Stimulated activated CD8-positive, alpha-beta memory T cell treated with anti-CD3 and anti-CD28 coated beads, Interleukin-12 subunit alpha, Interleukin-12 subunit beta, amount 100 ng/mL, for 1 hour (primary cell): ENCODE results near the gene GPR108.
A peak's percentile ranks its signal among the peaks of the same experiment; 100 is the strongest.
"Not testable (repeated sequence)": the region's sequence is repeated elsewhere in the genome, so short reads cannot be mapped to it uniquely, and the experiment has no call there.

Experiments used
- DNase-seq: peaks from one replicate; pipeline ENCODE4 v3.0.0-alpha.2; 2020; ENCODE audit warnings: low read depth

Gene GPR108

DNA sequence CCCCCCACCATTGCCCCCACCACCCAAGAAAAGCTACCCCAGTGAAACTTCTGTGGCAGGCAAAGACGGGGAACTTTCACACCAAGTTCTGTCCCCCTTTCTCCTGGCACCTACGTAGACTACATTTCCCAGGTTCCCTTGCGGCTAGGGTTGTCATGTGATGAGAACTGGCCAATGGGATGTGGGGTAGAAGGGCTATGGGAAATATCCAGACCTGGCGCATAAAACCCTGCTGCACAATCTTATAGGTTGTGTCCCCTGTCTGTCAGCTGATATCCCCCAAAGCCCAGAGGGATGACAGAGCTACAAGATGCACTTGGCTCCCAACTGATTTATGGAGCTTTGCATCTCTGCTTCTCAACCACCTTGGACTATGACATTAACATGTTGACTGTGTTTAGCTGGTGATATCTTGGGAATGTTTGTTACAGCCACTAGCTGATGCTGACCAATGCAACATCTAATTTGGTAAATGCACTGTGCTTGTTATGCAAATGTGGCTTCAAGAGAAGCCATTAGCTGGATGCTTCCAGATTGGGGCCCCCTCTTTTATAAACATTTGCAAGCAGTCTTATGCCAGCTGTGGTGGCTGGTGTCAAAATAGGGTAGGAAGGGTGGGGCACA is 23.8 kb upstream of the GPR108 start:
- no peak for DNase-seq

DNA sequence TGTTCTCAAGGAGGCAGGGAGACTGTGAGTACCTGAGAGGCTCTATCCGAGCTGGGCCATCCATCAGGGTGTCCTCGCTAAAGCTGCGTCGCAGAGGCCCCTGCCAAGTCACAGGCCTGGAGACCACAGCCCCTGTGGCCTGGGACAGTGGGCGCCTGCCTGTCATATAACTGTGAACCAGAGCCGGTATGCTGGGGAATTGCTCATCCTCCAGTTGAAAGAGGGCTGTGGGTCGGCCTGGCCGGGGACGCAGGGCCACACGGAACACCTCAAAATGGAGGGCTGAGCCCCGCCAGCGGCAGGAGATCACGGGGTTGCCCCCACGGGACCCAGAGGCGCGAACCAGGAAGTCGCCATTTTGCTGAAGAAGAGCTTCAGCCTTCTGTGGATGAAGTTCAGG is 23.2 kb upstream of the GPR108 start:
- DNase-seq, result no peak

DNA sequence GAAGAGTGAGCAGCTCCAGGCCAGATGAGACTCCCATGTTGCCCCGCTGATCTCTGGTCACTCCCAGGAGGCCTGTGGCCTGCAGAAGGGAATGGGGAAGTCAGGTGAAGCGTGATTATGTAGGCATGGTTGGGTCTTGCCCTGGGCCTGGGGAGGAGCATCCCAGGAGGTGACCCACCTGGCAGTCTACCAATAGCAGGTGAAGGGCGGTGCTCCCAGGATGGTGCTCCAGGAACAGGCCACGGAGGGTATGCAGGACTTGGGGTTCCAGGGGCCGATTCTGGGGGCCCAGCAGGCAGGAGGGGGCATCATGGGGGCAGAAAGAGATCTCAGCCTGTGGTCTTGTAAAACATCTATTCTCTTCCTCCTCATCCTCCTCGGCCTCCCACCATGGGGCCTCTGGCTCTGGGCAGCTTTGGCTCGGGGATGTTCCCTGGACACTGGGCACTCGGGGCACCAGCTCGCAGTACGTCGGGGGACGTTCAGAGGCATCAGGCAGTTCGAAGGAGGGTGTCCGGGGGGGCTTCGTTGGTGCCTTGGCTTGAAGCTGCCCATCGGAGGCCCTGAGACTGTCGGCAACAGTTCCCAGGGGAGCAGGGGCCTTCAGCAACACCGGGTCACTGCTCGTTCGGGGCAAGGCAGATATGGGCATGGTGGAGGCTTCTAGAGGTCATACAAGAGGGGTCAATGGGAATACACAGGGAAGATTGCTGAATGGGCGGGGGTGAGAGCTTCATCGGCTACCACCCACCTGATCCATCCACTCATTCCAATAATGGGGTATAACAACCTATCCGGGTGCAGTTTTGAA is 17.5 kb upstream of the GPR108 start:
- no peak for DNase-seq

- no peak for DNase-seq
Observed at GRCh38 chr19:6754136-6754535, 16.8 kb upstream of the GPR108 start.

DNA sequence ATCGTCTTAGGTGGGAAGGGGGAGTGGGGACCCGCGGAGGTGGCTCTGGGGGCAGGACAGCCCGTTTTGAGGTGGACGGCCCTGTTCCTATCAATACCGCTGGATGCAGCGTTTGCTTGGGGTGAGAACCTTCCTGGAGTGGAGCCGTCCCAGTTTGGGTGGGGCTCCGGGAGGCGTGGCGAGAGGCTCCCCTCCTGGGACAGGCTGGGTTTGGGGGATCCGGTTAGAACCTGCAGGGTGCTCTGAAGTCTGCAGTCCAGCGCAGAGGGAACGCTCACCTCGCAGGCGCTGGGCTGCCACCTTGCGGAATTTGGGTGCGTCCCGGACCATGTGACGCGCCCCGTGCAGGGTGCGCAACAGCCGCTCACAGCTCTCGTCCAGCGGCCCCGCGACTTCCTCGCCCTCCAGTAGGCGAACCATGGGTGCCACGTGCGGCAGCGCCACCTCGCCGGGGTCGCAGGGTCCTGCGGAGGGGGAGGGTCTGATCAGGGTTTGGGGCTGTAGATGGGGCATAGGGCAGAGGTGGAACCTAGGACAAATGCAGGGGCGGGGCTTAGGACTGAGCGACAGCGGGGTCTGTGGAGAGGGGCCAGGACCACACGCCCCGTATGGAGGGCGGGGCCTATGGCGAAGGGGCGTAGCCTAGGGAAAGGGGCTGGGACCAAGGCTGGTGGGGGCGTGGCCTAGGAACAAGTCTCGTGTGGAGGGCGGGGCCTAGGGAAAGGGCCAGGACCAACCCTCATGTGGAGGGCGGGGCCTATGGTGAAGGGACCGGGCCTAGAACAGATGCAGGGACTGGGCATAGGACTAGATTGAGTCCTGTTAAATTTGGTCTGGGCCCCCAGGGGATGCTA is 16.0 kb upstream of the GPR108 start:
- DNase-seq, result peak; percentile 61

- no peak for DNase-seq
Observed at GRCh38 chr19:6752256-6753177, 15.1 kb upstream of the GPR108 start.

- no peak for DNase-seq
Observed at GRCh38 chr19:6751189-6751588, 13.8 kb upstream of the GPR108 start.

DNA sequence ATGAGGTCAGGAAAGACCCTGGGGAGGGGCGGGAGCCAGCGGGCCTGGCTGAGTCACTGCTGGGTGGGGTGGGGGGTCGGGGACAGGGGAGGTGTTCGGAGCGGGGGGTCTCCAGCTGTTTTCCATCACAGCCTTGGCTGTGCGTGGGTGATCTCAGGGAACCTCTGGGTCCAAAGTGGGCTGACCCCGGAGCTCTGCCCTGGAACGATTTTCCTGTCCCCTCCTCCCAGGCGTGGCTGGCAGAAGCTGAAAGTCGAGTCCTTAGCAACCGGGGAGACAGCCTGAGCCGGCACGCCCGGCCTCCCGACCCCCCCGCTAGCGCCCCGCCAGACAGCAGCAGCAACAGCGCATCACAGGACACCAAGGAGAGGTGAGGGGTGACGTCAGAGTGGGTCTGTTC is 12.7 kb upstream of the GPR108 start:
- DNase-seq, result no peak

GRCh38 chr19:6748543-6748942 is 11.2 kb upstream of the GPR108 start:
- not testable (repeated sequence) for DNase-seq

- no peak for DNase-seq
Observed at GRCh38 chr19:6745965-6746364, 8.6 kb upstream of the GPR108 start.

GRCh38 chr19:6744381-6745301 is 7.3 kb upstream of the GPR108 start:
- no peak for DNase-seq

DNA sequence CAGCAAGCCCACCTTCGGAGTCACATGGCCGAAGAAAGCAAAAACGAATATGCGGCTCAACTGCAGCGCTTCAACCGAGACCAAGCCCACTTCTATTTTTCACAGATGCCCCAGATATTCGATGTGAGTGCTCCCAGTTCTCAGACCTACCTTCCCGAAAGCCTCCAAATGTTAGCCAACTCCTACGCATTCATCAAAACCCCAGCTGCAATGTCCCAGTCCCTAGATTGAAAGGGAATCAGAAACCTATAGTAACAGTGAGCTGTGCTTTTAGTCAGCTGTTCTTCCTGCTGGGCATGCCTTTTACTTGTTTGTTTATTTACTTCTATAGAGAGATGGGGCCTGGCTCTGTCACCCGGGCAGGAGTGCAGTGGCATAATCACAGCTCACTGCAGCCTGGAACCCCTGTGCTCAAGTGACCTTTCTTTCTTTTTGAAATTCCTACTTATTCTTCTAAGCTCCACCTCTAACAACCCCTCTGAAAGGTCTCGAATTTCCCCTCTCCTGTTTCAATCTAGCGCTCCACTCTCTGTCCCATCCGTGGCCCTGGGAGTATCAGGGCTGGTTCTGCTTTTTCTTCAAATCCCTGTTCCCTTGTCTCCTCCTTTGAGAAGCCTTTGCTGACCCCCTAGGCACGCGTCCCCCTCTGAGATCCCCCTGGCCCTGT is 6.5 kb upstream of the GPR108 start:
- DNase-seq, result no peak

GRCh38 chr19:6743066-6743465 is 5.7 kb upstream of the GPR108 start:
- no peak for DNase-seq

- no peak for DNase-seq
Observed at GRCh38 chr19:6740589-6741343, 3.4 kb upstream of the GPR108 start.

DNA sequence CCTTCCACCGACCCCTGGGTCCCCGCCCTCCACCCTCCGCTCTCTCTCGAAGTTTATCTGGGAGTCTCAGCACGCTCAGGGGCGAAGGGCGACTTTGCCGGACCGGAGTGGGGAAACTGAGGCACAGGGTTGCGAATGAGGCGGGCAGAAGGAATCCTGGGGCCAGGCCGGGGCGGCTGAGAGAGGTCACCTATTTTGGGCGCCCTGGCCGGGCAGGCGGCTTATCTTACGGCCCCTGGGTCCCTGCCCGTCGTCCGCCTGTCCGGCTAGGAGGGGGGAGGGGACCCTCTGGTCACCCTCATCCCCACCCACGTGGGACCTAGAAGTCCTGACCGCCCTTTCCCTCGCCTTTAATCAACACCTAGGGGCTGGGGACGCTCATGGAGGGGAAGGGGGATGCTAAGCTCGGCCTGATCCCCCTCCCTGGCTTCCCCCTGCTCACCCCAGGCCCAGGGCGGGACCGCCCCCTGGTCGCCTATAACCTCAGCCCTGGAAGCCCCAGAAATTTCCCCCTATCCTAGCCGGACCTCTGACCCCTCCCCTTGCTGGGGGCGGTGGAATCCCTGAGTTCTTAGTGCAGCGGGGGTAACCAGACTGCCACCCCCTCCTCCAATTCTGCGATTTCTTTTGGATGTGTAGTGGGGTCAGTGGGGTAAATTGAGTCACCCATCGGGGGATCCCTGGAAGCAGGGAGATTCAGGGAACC is 2.7 kb upstream of the GPR108 start:
- DNase-seq, result no peak

GRCh38 chr19:6739390-6739882 is 2.1 kb upstream of the GPR108 start, which contains the start of gene TRIP10:
TRIP10 (plus strand) TSS chr19:6739680; CDS start chr19:6739762, 82 bp downstream.
- DNase-seq, result peak; percentile 66

DNA sequence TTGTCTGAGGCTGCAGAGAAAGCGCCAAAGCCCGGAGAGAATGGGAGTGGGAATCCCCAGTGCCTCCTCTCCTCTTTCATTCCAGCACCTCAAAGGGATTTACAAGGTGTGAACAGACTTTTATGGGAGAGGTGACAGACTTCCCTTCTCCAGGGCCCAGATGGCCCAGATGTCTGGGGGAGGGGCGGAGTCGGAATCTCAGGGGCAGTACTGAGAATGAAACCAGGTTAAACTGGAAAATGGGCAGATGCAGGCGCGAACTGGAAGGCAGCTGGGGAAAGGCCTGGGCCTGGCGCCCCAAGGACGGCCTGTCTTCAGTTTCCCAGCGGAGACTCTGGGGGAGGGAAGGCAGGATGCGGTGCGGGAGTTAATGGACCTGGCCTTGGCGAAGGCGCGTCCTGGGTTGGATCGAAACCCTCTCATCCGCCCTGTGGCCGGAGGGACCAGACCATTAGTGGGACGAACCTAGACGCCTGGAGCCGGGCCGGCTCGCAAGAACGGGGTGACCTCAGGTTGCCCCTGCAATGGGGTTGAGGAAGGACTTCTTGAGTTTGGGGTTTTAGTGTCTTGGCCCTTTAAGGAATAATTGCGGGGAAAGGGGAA is 1.5 kb upstream of the GPR108 start:
- no peak for DNase-seq
